Ovary (tissue), 3 donors: ENCODE results near the gene DLG1.

ENCODE experiments used
- CTCF ChIP-seq, 3 donors: fragments of 450-650 bp in 2 of 3; fragments of 200-600 bp in 1 of 3; IDR thresholded peaks; one replicate each; pipeline versions ENCODE4 v1.5.1 to v1.8.0; 2016 to 2022; ENCODE audit warnings: antibody characterized with exemption in 3 of 3, mild to moderate bottlenecking in 1 of 3
- EP300 ChIP-seq: sonication (generic); formaldehyde crosslinking; IDR thresholded peaks from one replicate; pipeline ENCODE4 v1.6.1; 2017; ENCODE audit warnings: antibody characterized with exemption
- POLR2A ChIP-seq: fragments of 450-650 bp; IDR thresholded peaks from one replicate; pipeline ENCODE4 v1.6.1; 2017; ENCODE audit warnings: antibody characterized with exemption, mild to moderate bottlenecking, moderate library complexity
- donor health status: DM: no; HTN: no; CAD: no.

GRCh38 chr3:197165890-197166289 lies 132.5 kb downstream of the DLG1 start:
- TF ChIP-seq CTCF (IDR thresholded peaks at IDR 0.05) (no peak), EP300 (no peak), POLR2A (no peak)
